Progenitor cell of endocrine pancreas (in vitro differentiated cells): ENCODE data around the gene PRDM10. TPM values are rescaled to one million over a fixed set of nuclear protein-coding genes. Genes with fewer than 3 reads are reported as not detected.

Experiments
- DNase-seq: peaks from one replicate; pipeline ENCODE4 v3.0.0; 2021; ENCODE audit warnings: low spot score; ENCODE audit not compliant: unreplicated experiment
- H3K27ac Mint-ChIP-seq: 2 replicates; pipeline ENCODE4 v1.8.0; 2021; ENCODE audit warnings: mild to moderate bottlenecking, moderate library complexity, mixed read lengths
- H3K27me3 Mint-ChIP-seq: 2 replicates; pipeline ENCODE4 v1.8.0; 2021; ENCODE audit warnings: mixed read lengths
- H3K36me3 Mint-ChIP-seq: 2 replicates; pipeline ENCODE4 v1.8.0; 2022; ENCODE audit warnings: mixed read lengths; ENCODE audit not compliant: insufficient read depth
- H3K4me1 Mint-ChIP-seq: 2 replicates; pipeline ENCODE4 v1.8.0; 2021; ENCODE audit warnings: low read depth, mixed read lengths
- H3K4me3 Mint-ChIP-seq: 2 replicates; pipeline ENCODE4 v1.8.0; 2021; ENCODE audit warnings: low read depth, mild to moderate bottlenecking, moderate library complexity, mixed read lengths
- H3K9me3 Mint-ChIP-seq: 2 replicates; pipeline ENCODE4 v1.8.0; 2021; ENCODE audit warnings: low read depth, mixed read lengths
- CTCF ChIP-seq: fragments of 200-600 bp; sonication (generic); IDR thresholded peaks from one replicate; pipeline ENCODE4 v1.5.0; 2021; ENCODE audit warnings: antibody characterized with exemption, mild to moderate bottlenecking; ENCODE audit not compliant: unreplicated experiment
- total RNA-seq: library from RNA; stranded (reverse); gene quantifications from 2 replicates; pipeline ENCODE4 v1.2.1, GENCODE V29; 2021

The PRDM10 gene
- total RNA-seq, 1 donor from 2014 or later = 23.4 TPM

GRCh38 chr11:129951201-129951865 lies 51.3 kb downstream of the PRDM10 start:
- Mint-ChIP-seq H3K27me3 (no peaks in the 10 kb centered on the region), H3K36me3 (peaks cover 5% of the 10 kb centered on the region), H3K4me3 (no peak overlapping the region), H3K9me3 (no peaks in the 10 kb centered on the region), H3K27ac (no peak overlapping the region), H3K4me1 (peaks cover 10% of the 10 kb centered on the region)
- no peak for TF ChIP-seq CTCF
- no peak for DNase-seq

- Mint-ChIP-seq H3K36me3 (peaks cover 6% of the 10 kb centered on the region), H3K9me3 (no peaks in the 10 kb centered on the region), H3K4me1 (peaks cover 10% of the 10 kb centered on the region), H3K27me3 (no peaks in the 10 kb centered on the region), H3K4me3 (no peak overlapping the region), H3K27ac (peak overlapping the region; percentile 73)
- no peak for DNase-seq
- no peak for TF ChIP-seq CTCF
Observed at GRCh38 chr11:129950101-129951091, 52.2 kb downstream of the PRDM10 start.

- peaks cover 12% of the 10 kb centered on the region for H3K36me3 Mint-ChIP-seq
- no peak for DNase-seq
- TF ChIP-seq CTCF = no peak
- no peak overlapping the region for H3K4me3 Mint-ChIP-seq
- no peaks in the 10 kb centered on the region for H3K9me3 Mint-ChIP-seq
- no peaks in the 10 kb centered on the region for H3K27me3 Mint-ChIP-seq
- H3K27ac Mint-ChIP-seq = no peak overlapping the region
- H3K4me1 Mint-ChIP-seq = peaks cover 10% of the 10 kb centered on the region
Observed at GRCh38 chr11:129948926-129949466, 53.6 kb downstream of the PRDM10 start.

GRCh38 chr11:129947474-129947873 lies 55.2 kb downstream of the PRDM10 start:
- no peaks in the 10 kb centered on the region for H3K9me3 Mint-ChIP-seq
- peaks cover 18% of the 10 kb centered on the region for H3K4me1 Mint-ChIP-seq
- no peaks in the 10 kb centered on the region for H3K27me3 Mint-ChIP-seq
- H3K4me3 Mint-ChIP-seq = no peak overlapping the region
- DNase-seq = no peak
- TF ChIP-seq CTCF = no peak
- H3K27ac Mint-ChIP-seq = peak overlapping the region; percentile 45
- H3K36me3 Mint-ChIP-seq = peaks cover 16% of the 10 kb centered on the region

- no peak for DNase-seq
- H3K4me1 Mint-ChIP-seq = peaks cover 20% of the 10 kb centered on the region
- H3K27me3 Mint-ChIP-seq = no peaks in the 10 kb centered on the region
- H3K4me3 Mint-ChIP-seq = no peak overlapping the region
- peak overlapping the region; percentile 45 for H3K27ac Mint-ChIP-seq
- H3K36me3 Mint-ChIP-seq = peaks cover 20% of the 10 kb centered on the region
- TF ChIP-seq CTCF = no peak
- no peaks in the 10 kb centered on the region for H3K9me3 Mint-ChIP-seq
Observed at GRCh38 chr11:129946965-129947364, 55.7 kb downstream of the PRDM10 start.
